Stimulated activated CD4-positive, alpha-beta T cell treated with anti-CD3 and anti-CD28 coated beads, Interleukin-4, amount 100 ng/mL, for 48 hours (primary cell): ENCODE data around the gene CEP70.

Experiments used
- DNase-seq, 2 donors: peaks; one replicate each; pipeline ENCODE4 v3.0.0-alpha.2; 2020; ENCODE audit warnings: low read depth in 2 of 2

The CEP70 gene

GRCh38 chr3:138452436-138452835 lies 141.6 kb downstream of the CEP70 start:
- DNase-seq: no peak

- no peak for DNase-seq
Measured at GRCh38 chr3:138451595-138452162, 142.4 kb downstream of the CEP70 start.

- no peak for DNase-seq
Measured at GRCh38 chr3:138450704-138451424, 143.2 kb downstream of the CEP70 start.

- DNase-seq: no peak
Measured at GRCh38 chr3:138450181-138450580, 143.9 kb downstream of the CEP70 start.

GRCh38 chr3:138449490-138449889 lies 144.6 kb downstream of the CEP70 start:
- DNase-seq: no peak

DNA sequence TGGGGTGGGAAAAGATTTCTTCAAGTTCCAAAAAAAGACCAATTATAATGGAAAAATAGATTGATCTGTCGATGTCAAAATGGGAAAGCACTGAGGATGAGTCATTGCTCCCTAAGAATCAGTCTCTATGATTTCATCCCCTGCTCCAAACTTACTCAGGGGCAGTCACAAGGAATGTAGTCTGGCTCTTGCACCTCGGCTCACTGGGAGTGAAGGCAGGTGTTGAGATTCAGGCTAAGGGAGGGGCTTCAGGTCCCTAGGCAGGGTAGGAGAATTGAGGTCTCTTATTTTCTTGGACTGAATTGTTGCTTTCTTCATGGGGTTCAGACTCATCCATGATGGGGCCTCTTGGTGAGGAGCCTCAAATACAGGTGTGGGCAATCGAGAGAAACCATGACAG lies 145.4 kb downstream of the CEP70 start:
- DNase-seq: no peak

DNA sequence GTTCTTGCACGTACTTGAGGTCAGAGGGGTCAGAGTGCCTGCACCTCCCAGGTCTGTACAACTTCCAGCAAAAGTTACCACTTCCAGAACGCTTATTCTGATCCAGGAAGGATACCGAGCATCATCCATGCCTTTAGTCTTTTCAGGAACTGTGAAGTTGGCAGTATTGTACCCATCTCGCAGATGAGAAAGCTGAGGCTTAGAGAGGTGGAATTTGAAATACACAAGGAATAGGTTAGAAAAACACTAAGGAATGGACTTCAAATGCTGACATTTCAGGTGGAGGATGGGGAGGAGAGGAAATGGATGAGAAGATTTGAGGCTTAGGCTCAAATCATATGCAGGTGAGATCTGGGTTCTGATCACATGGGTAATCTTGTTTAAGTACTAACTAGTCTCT lies 148.4 kb downstream of the CEP70 start:
- DNase-seq: no peak

- no peak for DNase-seq
Measured at GRCh38 chr3:138445236-138445635, 148.8 kb downstream of the CEP70 start.
